Left ventricle myocardium inferior (tissue), 1 donor: ENCODE data around the gene HMCES. TPM values are rescaled to one million over a fixed set of nuclear protein-coding genes. Genes with fewer than 3 reads are reported as not detected.
"Not testable (repeated sequence)": the region's sequence is repeated elsewhere in the genome, so short reads cannot be mapped to it uniquely, and the experiment has no call there.

Experiments
- DNase-seq: peaks from one replicate; pipeline ENCODE4 v3.0.0-alpha.2; 2020
- H3K27ac ChIP-seq: fragments of 200-600 bp; replicated peaks from 2 replicates; pipeline ENCODE4 v1.8.0; 2021
- H3K27me3 ChIP-seq: fragments of 200-600 bp; 2 replicates; pipeline ENCODE4 v1.8.0; 2021; ENCODE audit warnings: low read depth
- H3K36me3 ChIP-seq: fragments of 200-600 bp; 2 replicates; pipeline ENCODE4 v1.8.0; 2021
- H3K4me1 ChIP-seq: fragments of 200-600 bp; 2 replicates; pipeline ENCODE4 v1.8.0; 2021
- H3K4me3 ChIP-seq: fragments of 200-600 bp; 2 replicates; pipeline ENCODE4 v1.8.0; 2021; ENCODE audit warnings: mild to moderate bottlenecking, moderate library complexity
- H3K9me3 ChIP-seq: fragments of 200-600 bp; replicated peaks from 2 replicates; pipeline ENCODE4 v1.8.0; 2021
- CTCF ChIP-seq: fragments of 200-600 bp; IDR thresholded peaks from 2 replicates; pipeline ENCODE4 v1.8.0; 2021; ENCODE audit warnings: antibody characterized with exemption, mild to moderate bottlenecking, borderline replicate concordance
- intact Hi-C: fragments of 100-400 bp; cut with micrococcal nuclease; formaldehyde crosslinking; loops from one replicate; pipeline ENCODE4 v1.11.0; 2022
- total RNA-seq: library from RNA; stranded (reverse); fragmentation: NEBNext Ultra II Directional; extraction: Animal tissue kit (Norgen Biotek cat#: 25700); gene quantifications from one replicate; pipeline ENCODE4 v1.2.1, GENCODE V29; 2021
- donor health status: DM: no; HTN: yes; CAD: no; lungs with severe emphysema.

Gene HMCES
- total RNA-seq, 1 donor from 2014 or later: 38.5 TPM

- DNase-seq: no peak
- TF ChIP-seq CTCF: no peak
- peaks cover 47% of the 10 kb centered on the region for H3K4me1 ChIP-seq
- no peaks in the 10 kb centered on the region for H3K36me3 ChIP-seq
- intact Hi-C loops: no loop called here
- H3K27ac ChIP-seq: peak overlapping the region; percentile 66
- no peaks in the 10 kb centered on the region for H3K27me3 ChIP-seq
- no peaks in the 10 kb centered on the region for H3K9me3 ChIP-seq
- H3K4me3 ChIP-seq: no peak overlapping the region
Measured at GRCh38 chr3:129348734-129349133, 70.1 kb downstream of the HMCES start.

- H3K27me3 ChIP-seq, intact Hi-C loops, H3K4me3 ChIP-seq, H3K9me3 ChIP-seq, H3K36me3 ChIP-seq, DNase-seq: not testable (repeated sequence)
- Histone ChIP-seq H3K4me1 (peaks cover 47% of the 10 kb centered on the region), H3K27ac (peak overlapping the region; percentile 66)
Measured at GRCh38 chr3:129349169-129349568, 70.5 kb downstream of the HMCES start.

- no peaks in the 10 kb centered on the region for H3K36me3 ChIP-seq
- peaks cover 41% of the 10 kb centered on the region for H3K4me1 ChIP-seq
- peak overlapping the region; percentile 66 for H3K27ac ChIP-seq
- no peak for TF ChIP-seq CTCF
- DNase-seq: no peak
- intact Hi-C loops: no loop called here
- H3K9me3 ChIP-seq: no peaks in the 10 kb centered on the region
- H3K27me3 ChIP-seq: no peaks in the 10 kb centered on the region
- H3K4me3 ChIP-seq: no peak overlapping the region
Measured at GRCh38 chr3:129349791-129350190, 71.1 kb downstream of the HMCES start.

GRCh38 chr3:129352045-129352444 is 73.4 kb downstream of the HMCES start:
- no peak overlapping the region for H3K27ac ChIP-seq
- DNase-seq: no peak
- no peak for TF ChIP-seq CTCF
- H3K27me3 ChIP-seq: no peaks in the 10 kb centered on the region
- intact Hi-C loops: no loop called here
- no peak overlapping the region for H3K4me3 ChIP-seq
- no peaks in the 10 kb centered on the region for H3K9me3 ChIP-seq
- H3K4me1 ChIP-seq: peaks cover 27% of the 10 kb centered on the region
- no peaks in the 10 kb centered on the region for H3K36me3 ChIP-seq

GRCh38 chr3:129352650-129353588 is 74.2 kb downstream of the HMCES start:
- H3K27me3 ChIP-seq: no peaks in the 10 kb centered on the region
- no peaks in the 10 kb centered on the region for H3K36me3 ChIP-seq
- no peaks in the 10 kb centered on the region for H3K9me3 ChIP-seq
- no peak overlapping the region for H3K4me3 ChIP-seq
- H3K27ac ChIP-seq: peak overlapping the region; percentile 76
- no peak for DNase-seq
- peaks cover 23% of the 10 kb centered on the region for H3K4me1 ChIP-seq
- peak; percentile 34 for TF ChIP-seq CTCF
- intact Hi-C loops: no loop called here

GRCh38 chr3:129353589-129353941 is 74.9 kb downstream of the HMCES start:
- intact Hi-C loops: no loop called here
- Histone ChIP-seq H3K9me3 (no peaks in the 10 kb centered on the region), H3K27ac (peak overlapping the region; percentile 76), H3K4me1 (peaks cover 23% of the 10 kb centered on the region), H3K36me3 (no peaks in the 10 kb centered on the region), H3K4me3 (no peak overlapping the region), H3K27me3 (no peaks in the 10 kb centered on the region)
- DNase-seq: no peak
- TF ChIP-seq CTCF: no peak
